B cell (primary cell): ENCODE data around the gene MYCBP2. TPM values are rescaled to one million over a fixed set of nuclear protein-coding genes. Genes with fewer than 3 reads are reported as not detected.
A peak's percentile ranks its signal among the peaks of the same experiment; 100 is the strongest.

Experiments
- ATAC-seq: fragments of 200-7000 bp; cut with Tn5 transposase; one replicate; pipeline ENCODE4 v1.10.0; 2021; ENCODE audit warnings: low read depth, mild to moderate bottlenecking, moderate number of reproducible peaks, moderate library complexity
- CTCF ChIA-PET: fragments of 350-600 bp; sonication (Branson Sonifier 250); formaldehyde crosslinking; loops from one replicate; lab custom pipeline; 2021; ENCODE audit warnings: antibody characterized with exemption, inconsistent platforms; lab: Charles Lee
- POLR2A ChIA-PET: fragments of 350-600 bp; sonication (Branson Sonifier 250); formaldehyde crosslinking; loops from one replicate; lab custom pipeline; 2021; ENCODE audit warnings: antibody characterized with exemption; lab: Charles Lee
- DNase-seq: peaks from one replicate; pipeline ENCODE4 v3.0.0; 2013
- H2AFZ ChIP-seq: 2 replicates; pipeline ENCODE4 v1.6.1; 2012; ENCODE audit warnings: mild to moderate bottlenecking, low read depth, low read length; ENCODE audit not compliant: insufficient read depth, poor library complexity, severe bottlenecking
- H3K27ac ChIP-seq, 2 donors: 1 replicate in 1 of 2; 2 replicates in 1 of 2; pipeline ENCODE4 v1.5.1; 2012 to 2013; ENCODE audit warnings: low read length in 2 of 2, mild to moderate bottlenecking in 2 of 2, moderate library complexity in 1 of 2
- H3K27me3 ChIP-seq, 4 experiments: fragments of 200-600 bp in 1 of 4; sonication (generic) in 1 of 4; replicated peaks in 1 of 4; 1 replicate in 2 of 4; 2 replicates in 2 of 4; pipeline versions ENCODE4 v1.6.1 to v1.7.0; 2013 to 2016; ENCODE audit warnings: low read length in 3 of 4, mild to moderate bottlenecking in 2 of 4, mixed read lengths in 1 of 4, moderate library complexity in 1 of 4; ENCODE audit not compliant: insufficient read depth in 4 of 4, control insufficient read depth in 3 of 4; ENCODE audit errors: control extremely low read depth in 1 of 4
- H3K36me3 ChIP-seq, 2 experiments: replicated peaks in 1 of 2; 1 replicate in 1 of 2; 2 replicates in 1 of 2; pipeline versions ENCODE4 v1.6.1 to v1.7.1; 2013; ENCODE audit warnings: low read length in 1 of 2; ENCODE audit not compliant: insufficient read depth in 2 of 2, control insufficient read depth in 1 of 2; ENCODE audit errors: control extremely low read depth in 1 of 2, extremely low read depth in 1 of 2
- H3K4me1 ChIP-seq, 2 donors: fragments of 200-600 bp in 1 of 2; sonication (generic) in 1 of 2; 1 replicate in 1 of 2; 2 replicates in 1 of 2; pipeline versions ENCODE4 v1.5.1 to v1.6.1; 2013 to 2017; ENCODE audit warnings: low read length in 2 of 2; ENCODE audit not compliant: control insufficient read depth in 2 of 2, insufficient read depth in 2 of 2
- H3K4me2 ChIP-seq: replicated peaks from 2 replicates; pipeline ENCODE3; 2012; ENCODE audit warnings: mild to moderate bottlenecking, low read depth, low read length; ENCODE audit not compliant: poor library complexity, severe bottlenecking
- H3K4me3 ChIP-seq, 5 experiments: fragments of 200-600 bp in 1 of 5; sonication (generic) in 1 of 5; 1 replicate in 3 of 5; 2 replicates in 2 of 5; pipeline versions ENCODE4 v1.5.1 to v1.7.0; 2011 to 2016; ENCODE audit warnings: low read length in 4 of 5, mild to moderate bottlenecking in 4 of 5, low read depth in 2 of 5, control low read depth in 1 of 5, moderate library complexity in 1 of 5; ENCODE audit not compliant: insufficient read depth in 1 of 5; ENCODE audit errors: control extremely low read depth in 1 of 5, extremely low read depth in 1 of 5
- H3K79me2 ChIP-seq: fragments of 200-600 bp; sonication (generic); one replicate; pipeline ENCODE4 v1.6.0; 2016; ENCODE audit warnings: low read length; ENCODE audit not compliant: control insufficient read depth, insufficient read depth
- H3K9ac ChIP-seq: fragments of 200-600 bp; sonication (generic); 2 replicates; pipeline ENCODE4 v1.6.1; 2017; ENCODE audit warnings: mild to moderate bottlenecking, low read length, moderate library complexity
- H3K9me3 ChIP-seq, 3 donors: one replicate each; pipeline versions ENCODE4 v1.6.1 to v1.7.1; 2013; ENCODE audit warnings: low read length in 2 of 3; ENCODE audit not compliant: control insufficient read depth in 2 of 3, insufficient read depth in 1 of 3; ENCODE audit errors: control extremely low read depth in 1 of 3
- H4K20me1 ChIP-seq: 2 replicates; pipeline ENCODE4 v1.6.0; 2012; ENCODE audit warnings: mild to moderate bottlenecking, low read length; ENCODE audit not compliant: insufficient read depth, control insufficient read depth, poor library complexity, severe bottlenecking
- H3K27ac Mint-ChIP-seq: one replicate; pipeline ENCODE4 v1.8.0; 2021; ENCODE audit warnings: mixed read lengths
- H3K27me3 Mint-ChIP-seq: one replicate; pipeline ENCODE4 v1.8.0; 2021; ENCODE audit warnings: mixed read lengths
- H3K4me1 Mint-ChIP-seq: one replicate; pipeline ENCODE4 v1.8.0; 2021; ENCODE audit warnings: mixed read lengths
- H3K4me3 Mint-ChIP-seq: one replicate; pipeline ENCODE4 v1.8.0; 2021; ENCODE audit warnings: mixed read lengths
- H3K9me3 Mint-ChIP-seq: one replicate; pipeline ENCODE4 v1.8.0; 2022; ENCODE audit warnings: mixed read lengths; ENCODE audit not compliant: insufficient read depth
- EZH2 ChIP-seq: IDR thresholded peaks from 2 replicates; pipeline ENCODE4 v1.6.1; 2012; ENCODE audit warnings: borderline replicate concordance, low read depth, mild to moderate bottlenecking, moderate library complexity, low read length; ENCODE audit not compliant: insufficient read depth, poor library complexity, severe bottlenecking
- WGBS: methylation state at CpG from one replicate; pipeline ENCODE4 v1.1.5; 2013; ENCODE audit warnings: missing lambda C conversion rate; ENCODE audit not compliant: insufficient coverage; 5-methylcytosine and 5-hydroxymethylcytosine counted together
- intact Hi-C: fragments of 100-400 bp; cut with micrococcal nuclease; formaldehyde crosslinking; loops from one replicate; pipeline ENCODE4 v1.10.0; 2022
- polyA plus RNA-seq: library from polyadenylated mRNA; depleted of rRNA; stranded (reverse); fragments of >200 nt; gene quantifications from 2 replicates; pipeline ENCODE4 v1.2.3, GENCODE V29; 2012
- total RNA-seq, 2 donors: library from RNA; stranded (reverse); fragments of 120-200 nt in 1 of 2; gene quantifications; 1 replicate in 1 of 2; 2 replicates in 1 of 2; pipeline versions ENCODE4 v1.2.3 to v1.2.4, GENCODE V29; 2013 to 2022
- TF ChIP-seq, protein P1 (sequence below): fragments of 200-600 bp; IDR thresholded peaks from one replicate; pipeline ENCODE4 v1.8.0; 2022; ENCODE audit warnings: antibody characterized with exemption, mild to moderate bottlenecking

Gene MYCBP2
- total and polyA plus RNA-seq, 2 donors (not counting 1 experiment from before 2014, with no cell fraction given), result 84.0 to 237 TPM

- Histone ChIP-seq H3K9me3 (no peaks in the 10 kb centered on the region), H2AFZ (no peak overlapping the region), H3K27ac (peak overlapping the region in 1 of 2 donors; percentile 60), H3K9ac (no peak overlapping the region), H3K36me3 (no peaks in the 10 kb centered on the region), H4K20me1 (peaks cover 18% of the 10 kb centered on the region), H3K79me2 (peaks cover 99% of the 10 kb centered on the region), H3K4me1 (peaks cover 54 to 84% of the 10 kb centered on the region in 2 donors), H3K4me2 (peak overlapping the region; percentile 51), H3K4me3 (peak overlapping the region in 1 of 5 experiments; percentile 26), H3K27me3 (no peaks in the 10 kb centered on the region)
- DNase-seq (peak; percentile 52), ATAC-seq (peak; percentile 48)
- ChIA-PET POLR2A (no interaction called here), CTCF (no interaction called here)
- no peaks in the 10 kb centered on the region for H3K9me3 Mint-ChIP-seq
- intact Hi-C loops, result loop anchor here (1.0 kb wide), 1 partner anchor 24 kb away; no protein-coding TSS in a partner anchor
- H3K4me3 Mint-ChIP-seq, result peak overlapping the region; percentile 36
- H3K4me1 Mint-ChIP-seq, result peaks cover 83% of the 10 kb centered on the region
- H3K27ac Mint-ChIP-seq, result peak overlapping the region; percentile 85
- no peak for TF ChIP-seq EZH2
- TF ChIP-seq, protein P1, sequence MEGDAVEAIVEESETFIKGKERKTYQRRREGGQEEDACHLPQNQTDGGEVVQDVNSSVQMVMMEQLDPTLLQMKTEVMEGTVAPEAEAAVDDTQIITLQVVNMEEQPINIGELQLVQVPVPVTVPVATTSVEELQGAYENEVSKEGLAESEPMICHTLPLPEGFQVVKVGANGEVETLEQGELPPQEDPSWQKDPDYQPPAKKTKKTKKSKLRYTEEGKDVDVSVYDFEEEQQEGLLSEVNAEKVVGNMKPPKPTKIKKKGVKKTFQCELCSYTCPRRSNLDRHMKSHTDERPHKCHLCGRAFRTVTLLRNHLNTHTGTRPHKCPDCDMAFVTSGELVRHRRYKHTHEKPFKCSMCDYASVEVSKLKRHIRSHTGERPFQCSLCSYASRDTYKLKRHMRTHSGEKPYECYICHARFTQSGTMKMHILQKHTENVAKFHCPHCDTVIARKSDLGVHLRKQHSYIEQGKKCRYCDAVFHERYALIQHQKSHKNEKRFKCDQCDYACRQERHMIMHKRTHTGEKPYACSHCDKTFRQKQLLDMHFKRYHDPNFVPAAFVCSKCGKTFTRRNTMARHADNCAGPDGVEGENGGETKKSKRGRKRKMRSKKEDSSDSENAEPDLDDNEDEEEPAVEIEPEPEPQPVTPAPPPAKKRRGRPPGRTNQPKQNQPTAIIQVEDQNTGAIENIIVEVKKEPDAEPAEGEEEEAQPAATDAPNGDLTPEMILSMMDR, result no peak
- no peaks in the 10 kb centered on the region for H3K27me3 Mint-ChIP-seq
Observed at GRCh38 chr13:77305266-77305665, 21.6 kb downstream of the MYCBP2 start.

DNA sequence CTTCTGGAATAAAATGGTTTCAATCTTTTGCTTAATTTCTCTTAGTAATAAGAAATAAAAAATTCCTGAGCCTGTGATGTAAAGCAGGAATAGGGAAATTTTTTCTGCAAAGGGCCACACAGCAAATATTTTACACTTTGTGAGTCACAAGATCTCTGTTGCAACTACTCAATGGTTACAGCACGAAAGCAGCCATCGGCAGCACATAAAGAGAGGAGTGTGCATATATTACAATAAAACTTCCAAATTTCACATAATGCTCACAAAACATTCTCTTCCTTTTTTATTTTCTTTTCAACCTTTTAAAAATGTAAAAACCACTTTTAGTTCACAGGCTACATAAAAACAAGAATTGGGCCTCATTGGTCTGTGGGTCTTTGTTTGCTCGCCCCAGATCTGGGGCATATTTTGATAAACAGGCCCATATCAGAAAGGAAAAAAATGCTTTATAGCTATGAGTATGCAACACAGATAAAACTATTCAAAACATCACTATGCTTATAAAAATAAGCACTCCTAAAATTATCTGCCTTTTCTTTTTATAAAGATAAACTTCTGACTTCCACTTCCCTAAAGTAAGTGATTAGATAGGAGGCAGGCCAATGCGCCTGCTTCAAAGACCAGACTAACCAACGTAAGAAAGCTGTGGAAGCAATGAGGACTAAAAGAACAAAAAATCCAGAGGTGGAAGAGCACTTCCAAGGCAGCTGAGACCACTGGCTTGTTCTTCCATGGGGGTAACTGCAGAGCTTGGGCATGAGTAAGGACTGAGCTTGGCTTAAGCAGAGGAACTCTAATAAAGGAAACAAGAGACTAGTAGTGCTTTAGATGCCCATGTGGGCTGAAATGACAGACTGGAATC, 26.5 kb downstream of the MYCBP2 start:
- no peaks in the 10 kb centered on the region for H4K20me1 ChIP-seq
- H3K4me2 ChIP-seq, result peak overlapping the region; percentile 63
- no peaks in the 10 kb centered on the region for H3K27me3 Mint-ChIP-seq
- no peaks in the 10 kb centered on the region for H3K9me3 ChIP-seq
- ATAC-seq (peak; percentile 31), DNase-seq (peak; percentile 59)
- POLR2A ChIA-PET, result interaction anchor here (0.7 kb wide), 1 partner anchor 21 kb away, joined by 3 read pairs; no protein-coding TSS in a partner anchor
- peaks cover 0 to 8% of the 10 kb centered on the region in 2 experiments for H3K36me3 ChIP-seq
- H3K4me3 Mint-ChIP-seq, result peak overlapping the region; percentile 74
- H3K27ac Mint-ChIP-seq, result peak overlapping the region; percentile 87
- TF ChIP-seq, protein P1, result no peak
- no peak for TF ChIP-seq EZH2
- H3K4me1 Mint-ChIP-seq, result peaks cover 77% of the 10 kb centered on the region
- H3K9me3 Mint-ChIP-seq, result no peaks in the 10 kb centered on the region
- peak overlapping the region in 2 of 5 experiments; percentile 1 to 25 for H3K4me3 ChIP-seq
- no peaks in the 10 kb centered on the region for H3K27me3 ChIP-seq
- H2AFZ ChIP-seq, result peak overlapping the region; percentile 51
- intact Hi-C loops, result no loop called here
- H3K79me2 ChIP-seq, result peaks cover 99% of the 10 kb centered on the region
- CTCF ChIA-PET, result interaction anchor here (1.2 to 1.5 kb wide), 4 partner anchors 17 to 178 kb away, joined by 3 to 5 read pairs (median 4); no protein-coding TSS in a partner anchor
- H3K27ac ChIP-seq, result peak overlapping the region; percentile 61 to 75
- H3K9ac ChIP-seq, result peak overlapping the region; percentile 6
- 0% methylated on average over 1 of the region's 5 CpGs for WGBS
- peaks cover 45 to 77% of the 10 kb centered on the region in 2 donors for H3K4me1 ChIP-seq
